ENCODE data around the gene USP6NL.

USP6NL gene

GRCh38 chr10:11616021-11616420 lies 4.6 kb upstream of the USP6NL start:
- DNase-seq (ENCODE audit: low read depth): no peak

GRCh38 chr10:11615396-11615795 lies 3.9 kb upstream of the USP6NL start:
- no peak for DNase-seq (ENCODE audit: low read depth)

GRCh38 chr10:11612021-11613001 lies 861 bp upstream of the USP6NL start:
- DNase-seq (ENCODE audit: low read depth): no peak

- no peak for DNase-seq (ENCODE audit: low read depth)
Measured at GRCh38 chr10:11610826-11611247, 613 bp downstream of the USP6NL start.

DNA sequence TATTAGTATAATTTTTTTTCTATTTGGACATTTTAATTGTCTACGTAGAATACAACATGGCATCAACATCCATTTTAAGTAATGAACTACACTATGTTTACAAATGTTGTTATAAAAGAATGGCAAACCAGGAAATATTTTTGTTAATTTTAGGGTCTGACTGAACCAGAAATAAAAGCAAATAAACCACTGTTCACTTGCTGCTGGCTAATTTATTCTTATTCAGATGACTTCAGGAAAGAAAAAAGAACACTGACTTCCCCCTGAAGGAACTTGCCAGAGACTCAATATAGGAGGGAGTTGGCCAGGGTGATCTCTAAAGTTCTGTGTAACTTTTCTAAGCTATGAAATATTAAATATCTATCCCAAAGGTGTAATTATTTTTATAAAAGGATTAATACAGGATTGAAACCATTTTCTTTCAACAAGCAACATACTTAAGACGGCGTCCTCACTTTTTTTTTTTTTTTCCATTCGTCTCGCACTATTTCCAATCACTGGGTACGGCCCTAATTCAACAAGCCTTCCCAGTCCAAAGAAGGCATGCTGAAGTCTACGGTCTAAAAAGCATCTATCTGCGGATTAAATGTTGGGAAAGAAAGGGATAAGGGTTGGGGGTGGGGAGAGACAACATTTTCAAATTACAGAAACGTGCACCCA lies 1.2 kb downstream of the USP6NL start:
- no peak for DNase-seq (ENCODE audit: low read depth)

DNA sequence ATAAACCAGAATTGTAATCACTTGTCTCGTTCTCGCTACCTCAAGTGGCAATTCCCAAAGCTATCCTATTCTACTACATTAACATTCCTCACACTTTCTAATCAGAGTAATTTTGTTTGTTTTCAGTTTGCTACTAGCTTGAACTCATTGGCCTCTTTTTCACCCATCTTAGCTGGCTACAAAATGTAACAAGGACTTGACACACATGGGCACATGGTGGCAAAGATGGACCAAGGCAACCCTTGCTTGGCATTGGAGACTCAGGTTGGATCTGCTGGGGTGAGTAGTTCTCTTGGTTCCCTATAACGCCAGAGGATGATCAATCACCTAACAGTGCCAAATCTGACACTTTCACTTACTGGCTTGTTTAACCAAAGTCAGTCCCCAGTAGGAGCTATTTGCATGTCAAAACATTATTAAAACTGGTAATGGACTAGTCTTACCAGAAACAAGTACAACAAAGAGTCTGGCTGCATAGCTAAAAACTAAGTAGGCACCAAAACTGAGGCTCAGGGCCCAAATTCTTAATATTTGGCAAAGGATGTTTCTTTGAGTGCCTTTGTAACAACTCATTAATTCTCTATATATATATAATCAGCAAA lies 1.9 kb downstream of the USP6NL start:
- DNase-seq (ENCODE audit: low read depth): no peak

DNA sequence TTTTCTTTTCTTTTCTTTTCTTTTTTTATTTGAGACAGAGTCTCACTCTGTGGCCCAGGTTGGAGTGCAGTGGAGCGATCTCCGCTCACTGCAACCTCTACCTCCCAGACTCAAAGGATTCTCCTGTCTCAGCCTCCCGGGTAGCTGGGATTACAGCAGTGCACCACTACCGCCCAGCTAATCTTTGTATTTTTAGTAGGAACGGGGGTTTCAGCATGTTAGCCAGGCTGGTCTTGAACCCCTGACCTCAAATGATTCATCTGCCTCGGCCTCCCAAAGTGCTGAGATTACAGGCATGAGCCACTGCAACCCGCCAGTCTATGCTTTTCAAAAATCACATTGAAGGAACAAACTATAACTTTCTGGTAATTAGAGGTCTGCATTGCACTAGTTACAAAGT lies 2.4 kb downstream of the USP6NL start:
- no peak for DNase-seq (ENCODE audit: low read depth)

- DNase-seq (ENCODE audit: low read depth): no peak
Measured at GRCh38 chr10:11608159-11609013, 3.1 kb downstream of the USP6NL start.

- no peak for DNase-seq (ENCODE audit: low read depth)
Measured at GRCh38 chr10:11605807-11606408, 5.5 kb downstream of the USP6NL start.

- no peak for DNase-seq (ENCODE audit: low read depth)
Measured at GRCh38 chr10:11604865-11605650, 6.4 kb downstream of the USP6NL start.

DNA sequence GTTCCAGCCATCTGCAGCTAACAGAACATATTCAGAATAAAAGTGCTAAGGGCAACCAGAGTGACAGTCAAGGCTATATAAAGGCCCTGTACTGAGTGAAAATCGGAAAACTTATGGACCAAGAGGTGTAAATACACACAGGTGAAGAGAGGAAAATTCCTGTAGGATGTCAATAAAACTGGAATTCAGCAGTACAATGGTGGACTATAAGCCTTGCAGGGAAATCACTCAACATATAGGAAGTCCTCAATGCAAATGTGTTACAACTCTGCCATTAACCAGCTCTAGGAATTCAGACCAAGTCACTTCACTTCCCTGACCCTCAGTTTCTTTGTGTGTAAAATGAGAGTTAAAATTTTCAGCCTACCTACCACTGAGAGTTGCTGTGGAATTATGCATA lies 7.7 kb downstream of the USP6NL start:
- DNase-seq (ENCODE audit: low read depth): no peak

DNA sequence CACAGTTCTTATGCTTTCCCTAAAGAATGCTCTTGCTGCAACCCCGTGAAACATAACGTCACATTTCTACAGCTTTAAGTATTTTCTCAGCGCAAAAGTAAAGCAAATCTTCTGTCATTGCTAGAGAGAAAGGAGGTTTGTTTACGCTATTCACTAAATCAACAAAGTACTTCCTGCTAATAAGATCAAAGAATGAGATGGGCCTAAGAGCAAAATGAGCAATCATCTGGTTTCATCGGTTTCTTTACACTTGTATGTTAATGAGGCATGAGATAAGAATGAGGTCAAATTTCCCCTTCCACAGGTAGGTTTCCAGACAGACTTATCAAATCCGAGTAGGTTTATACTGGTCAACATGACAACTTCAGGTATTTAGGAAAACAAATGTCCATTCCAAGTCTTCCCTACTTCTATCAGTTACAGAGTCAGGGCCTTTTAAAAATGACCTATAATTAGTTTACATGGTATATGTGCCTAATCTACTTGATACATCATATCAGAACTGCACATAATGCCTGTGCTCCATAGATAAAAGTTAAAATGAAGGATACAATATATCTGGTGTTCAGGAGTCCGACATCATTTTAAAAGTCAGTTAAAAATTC lies 8.4 kb downstream of the USP6NL start:
- no peak for DNase-seq (ENCODE audit: low read depth)

GRCh38 chr10:11602358-11602757 lies 9.1 kb downstream of the USP6NL start:
- DNase-seq (ENCODE audit: low read depth): no peak

DNA sequence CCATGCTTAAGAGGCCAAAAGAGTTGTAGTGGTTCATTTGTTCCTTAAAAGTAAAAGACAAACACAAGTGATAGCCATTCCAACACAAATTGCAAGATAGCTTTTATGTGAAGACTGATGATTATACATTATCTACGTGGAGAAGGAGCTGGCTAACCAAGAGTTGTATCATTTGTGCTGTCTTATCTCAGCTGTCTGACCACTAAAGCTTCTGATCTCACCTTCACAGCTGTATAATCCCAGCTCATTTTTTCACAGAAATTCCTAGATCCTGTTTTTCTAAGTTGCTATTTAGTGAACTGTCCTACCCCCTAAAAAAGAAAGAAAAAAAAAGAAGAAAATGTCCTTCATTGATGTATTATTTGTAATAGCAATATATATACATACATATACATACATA lies 9.8 kb downstream of the USP6NL start:
- no peak for DNase-seq (ENCODE audit: low read depth)

GRCh38 chr10:11600280-11600679 lies 11.2 kb downstream of the USP6NL start:
- no peak for DNase-seq (ENCODE audit: low read depth)

DNA sequence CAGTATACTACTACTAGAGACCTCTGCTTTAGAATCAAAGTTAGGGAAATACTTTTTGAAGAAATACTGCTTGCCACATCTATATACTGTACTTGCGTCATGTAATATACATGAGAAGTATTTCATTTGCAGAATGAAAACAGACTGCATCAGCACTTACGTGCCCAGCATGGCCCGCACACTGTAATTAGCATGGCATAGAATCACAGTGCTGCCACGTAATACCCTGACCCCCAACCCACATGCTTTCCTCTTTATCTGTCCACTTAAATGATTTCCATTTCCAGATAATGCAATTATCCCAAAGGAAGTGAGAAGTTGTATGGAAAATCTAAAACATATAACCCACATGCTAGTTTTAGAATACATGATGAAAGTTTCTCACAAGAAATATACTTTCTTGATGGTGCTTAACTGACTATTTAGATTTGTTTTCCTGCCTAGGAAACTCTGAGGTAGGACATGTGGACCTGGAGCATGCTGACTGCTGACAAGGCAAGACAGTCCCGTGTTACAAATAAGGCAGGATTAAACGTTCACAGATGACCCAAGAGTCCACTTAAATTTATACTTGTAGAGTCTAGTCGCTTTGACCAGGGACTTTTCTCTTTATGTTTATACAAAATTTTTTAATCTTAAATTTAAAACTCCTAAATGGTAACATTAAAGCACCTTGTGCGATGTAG lies 12.6 kb downstream of the USP6NL start:
- no peak for DNase-seq (ENCODE audit: low read depth)

GRCh38 chr10:11597470-11597869 lies 14.0 kb downstream of the USP6NL start:
- DNase-seq (ENCODE audit: low read depth): no peak

- no peak for DNase-seq (ENCODE audit: low read depth)
Measured at GRCh38 chr10:11595395-11595692, 16.1 kb downstream of the USP6NL start.

GRCh38 chr10:11594589-11595394 lies 16.7 kb downstream of the USP6NL start:
- no peak for DNase-seq (ENCODE audit: low read depth)

All from T-helper 22 cell (primary cell).